Kidney tubule cell (primary cell): ENCODE measurements around the gene RAX.

Experiments used
- DNase-seq: peaks from one replicate; pipeline ENCODE4 v3.0.0-alpha.2; 2018; ENCODE audit warnings: low spot score

Gene RAX

GRCh38 chr18:59272891-59273758 is at the start of gene RAX:
Gene RAX (minus strand): TSS chr18:59273454. CDS start chr18:59273206, 248 bp downstream.
- DNase-seq = peak; percentile 52

- DNase-seq = no peak
These were observed 45.3 kb upstream of the RAX start, which contains the start of gene CPLX4 for GRCh38 chr18:59318460-59319050. Gene CPLX4 (minus strand): TSS chr18:59318649. CDS start chr18:59318462, 187 bp downstream.

- DNase-seq = peak; percentile 80
These were observed 38.4 kb upstream of the RAX start for GRCh38 chr18:59311631-59312030.

- DNase-seq = no peak
These were observed 35.6 kb upstream of the RAX start for GRCh38 chr18:59308938-59309260.

GRCh38 chr18:59308248-59308937 is 35.1 kb upstream of the RAX start:
- peak; percentile 69 for DNase-seq

GRCh38 chr18:59306640-59307039 is 33.4 kb upstream of the RAX start:
- DNase-seq = no peak

GRCh38 chr18:59305295-59305694 is 32.0 kb upstream of the RAX start:
- DNase-seq = no peak

- DNase-seq = no peak
These were observed 30.5 kb upstream of the RAX start for GRCh38 chr18:59303656-59304195.

- DNase-seq = no peak
These were observed 29.8 kb upstream of the RAX start for GRCh38 chr18:59303006-59303405.

GRCh38 chr18:59301929-59302328 is 28.7 kb upstream of the RAX start:
- DNase-seq = no peak

- peak; percentile 76 for DNase-seq
These were observed 27.5 kb upstream of the RAX start for GRCh38 chr18:59300676-59301285.

GRCh38 chr18:59298871-59299270 is 25.6 kb upstream of the RAX start:
- no peak for DNase-seq

- no peak for DNase-seq
These were observed 20.1 kb upstream of the RAX start for GRCh38 chr18:59293317-59293716.

GRCh38 chr18:59286341-59286740 is 13.1 kb upstream of the RAX start:
- no peak for DNase-seq

GRCh38 chr18:59282341-59282740 is 9.1 kb upstream of the RAX start:
- DNase-seq = no peak

- no peak for DNase-seq
These were observed 6.5 kb upstream of the RAX start for GRCh38 chr18:59279722-59280121.

GRCh38 chr18:59279193-59279592 is 5.9 kb upstream of the RAX start:
- no peak for DNase-seq

- DNase-seq = no peak
These were observed 5.5 kb upstream of the RAX start for GRCh38 chr18:59278793-59279192.

- no peak for DNase-seq
These were observed 2.8 kb upstream of the RAX start for GRCh38 chr18:59276047-59276446.

- DNase-seq = no peak
These were observed 2.2 kb upstream of the RAX start for GRCh38 chr18:59275406-59275949.

GRCh38 chr18:59274533-59274928 is 1.3 kb upstream of the RAX start:
- no peak for DNase-seq
